ENCODE results near the gene NLRC5. TPM values are rescaled to one million over a fixed set of nuclear protein-coding genes. Genes with fewer than 3 reads are reported as not detected.

NLRC5 gene
- total and polyA plus RNA-seq, 4 donors: 23.9 to 46.4 (median 31.1) TPM

DNA sequence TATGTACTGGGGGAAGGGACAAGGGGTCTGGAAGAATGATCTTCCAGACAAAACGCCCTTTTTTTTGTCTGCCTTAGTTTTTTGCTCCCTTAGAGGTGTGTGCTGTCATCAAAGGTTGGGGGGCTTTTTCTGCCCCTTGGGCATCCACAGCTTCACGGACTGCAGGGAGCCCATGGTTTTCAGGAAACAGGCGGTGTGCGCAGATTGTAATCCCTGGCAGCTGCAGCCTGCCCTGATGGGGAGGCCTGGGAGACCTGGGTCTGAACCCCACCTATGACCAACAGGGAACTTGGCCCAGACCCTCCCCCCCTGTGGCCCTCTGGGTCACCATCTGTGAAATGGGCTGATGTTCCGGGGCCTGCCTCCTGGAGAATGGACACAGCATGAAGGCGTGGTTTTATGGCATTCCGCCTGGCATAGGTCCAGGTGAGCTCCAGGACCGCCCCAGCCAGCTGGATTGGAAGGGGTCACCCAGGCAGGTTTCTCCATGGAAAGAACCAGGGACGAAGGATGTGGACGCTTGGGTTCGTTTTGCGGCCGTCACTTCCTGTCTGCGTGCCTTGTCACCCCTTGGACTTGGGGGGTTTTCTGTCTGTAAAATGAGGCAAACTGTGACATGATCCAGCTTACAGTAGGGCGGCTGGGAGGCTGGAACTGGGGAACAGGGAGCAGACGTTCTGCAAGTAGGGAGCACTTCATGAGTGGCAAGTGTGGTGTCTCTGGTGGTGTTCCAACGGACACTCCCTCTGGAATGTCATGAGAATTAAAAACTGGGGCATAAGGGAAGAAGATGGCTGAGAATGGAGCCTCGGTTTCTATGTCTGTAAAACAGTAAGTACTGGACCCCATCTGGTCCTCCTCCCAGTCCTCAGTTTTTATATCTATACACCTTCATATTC, 104.6 kb downstream of the NLRC5 start:
- TF ChIP-seq, protein P1, sequence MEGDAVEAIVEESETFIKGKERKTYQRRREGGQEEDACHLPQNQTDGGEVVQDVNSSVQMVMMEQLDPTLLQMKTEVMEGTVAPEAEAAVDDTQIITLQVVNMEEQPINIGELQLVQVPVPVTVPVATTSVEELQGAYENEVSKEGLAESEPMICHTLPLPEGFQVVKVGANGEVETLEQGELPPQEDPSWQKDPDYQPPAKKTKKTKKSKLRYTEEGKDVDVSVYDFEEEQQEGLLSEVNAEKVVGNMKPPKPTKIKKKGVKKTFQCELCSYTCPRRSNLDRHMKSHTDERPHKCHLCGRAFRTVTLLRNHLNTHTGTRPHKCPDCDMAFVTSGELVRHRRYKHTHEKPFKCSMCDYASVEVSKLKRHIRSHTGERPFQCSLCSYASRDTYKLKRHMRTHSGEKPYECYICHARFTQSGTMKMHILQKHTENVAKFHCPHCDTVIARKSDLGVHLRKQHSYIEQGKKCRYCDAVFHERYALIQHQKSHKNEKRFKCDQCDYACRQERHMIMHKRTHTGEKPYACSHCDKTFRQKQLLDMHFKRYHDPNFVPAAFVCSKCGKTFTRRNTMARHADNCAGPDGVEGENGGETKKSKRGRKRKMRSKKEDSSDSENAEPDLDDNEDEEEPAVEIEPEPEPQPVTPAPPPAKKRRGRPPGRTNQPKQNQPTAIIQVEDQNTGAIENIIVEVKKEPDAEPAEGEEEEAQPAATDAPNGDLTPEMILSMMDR (IDR thresholded peaks at IDR 0.05; ENCODE audit: control extremely low read depth, extremely low read depth): no peak
- H3K9me3 ChIP-seq (ENCODE audit: control insufficient read depth in 4 of 4, insufficient read depth in 3 of 4, low read length in 3 of 4): no peaks in the 10 kb centered on the region
- H3K4me3 ChIP-seq: peak overlapping the region; percentile 79
- H3K9ac ChIP-seq (ENCODE audit: insufficient read depth in 1 of 2, low read length in 2 of 2): no peak overlapping the region
- 52 to 54% methylated on average over 18 of the region's 18 CpGs for WGBS, 2 donors
- peaks cover 0 to 25% (median 6%) of the 10 kb centered on the region in 5 donors for H3K4me1 ChIP-seq (ENCODE audit: control insufficient read depth in 5 of 5, insufficient read depth in 5 of 5, low read length in 5 of 5)
- H3K27me3 ChIP-seq (ENCODE audit: control insufficient read depth in 3 of 3, insufficient read depth in 3 of 3, low read length in 2 of 3): no peaks in the 10 kb centered on the region
- no peaks in the 10 kb centered on the region for H3K36me3 ChIP-seq (ENCODE audit: control insufficient read depth in 4 of 4, insufficient read depth in 4 of 4, low read length in 4 of 4)
- peak overlapping the region in 1 of 2 donors; percentile 15 for H3K27ac ChIP-seq (ENCODE audit: low read depth in 1 of 2, low read length in 1 of 2)
- DNase-seq: peak; percentile 11 to 57 (median 24)
- ATAC-seq (ENCODE audit: insufficient read depth, low FRiP score): no peak

DNA sequence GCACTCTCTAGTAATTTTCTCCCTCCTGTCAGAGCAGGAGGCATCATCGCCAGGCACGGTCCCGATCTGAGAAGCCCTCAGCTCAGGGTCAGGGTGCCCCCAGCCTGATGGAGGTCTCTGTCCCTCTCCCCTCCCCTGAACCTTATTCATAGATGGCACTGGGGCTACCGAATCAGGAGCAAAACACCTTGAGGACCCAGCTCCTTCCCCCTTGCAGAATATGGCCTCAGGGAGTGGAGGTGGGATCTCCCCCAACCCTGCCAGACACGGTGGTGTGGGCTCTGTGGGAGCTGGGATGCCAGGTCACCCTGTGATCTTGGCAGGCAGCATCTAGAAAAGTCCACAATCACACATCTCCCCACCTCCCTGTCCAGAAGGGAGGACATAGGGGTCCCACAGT, 105.6 kb downstream of the NLRC5 start:
- 75 to 81% methylated on average over 5 of the region's 5 CpGs for WGBS, 2 donors
- H3K4me1 ChIP-seq (ENCODE audit: control insufficient read depth in 5 of 5, insufficient read depth in 5 of 5, low read length in 5 of 5): peaks cover 0 to 25% (median 6%) of the 10 kb centered on the region in 5 donors

DNA sequence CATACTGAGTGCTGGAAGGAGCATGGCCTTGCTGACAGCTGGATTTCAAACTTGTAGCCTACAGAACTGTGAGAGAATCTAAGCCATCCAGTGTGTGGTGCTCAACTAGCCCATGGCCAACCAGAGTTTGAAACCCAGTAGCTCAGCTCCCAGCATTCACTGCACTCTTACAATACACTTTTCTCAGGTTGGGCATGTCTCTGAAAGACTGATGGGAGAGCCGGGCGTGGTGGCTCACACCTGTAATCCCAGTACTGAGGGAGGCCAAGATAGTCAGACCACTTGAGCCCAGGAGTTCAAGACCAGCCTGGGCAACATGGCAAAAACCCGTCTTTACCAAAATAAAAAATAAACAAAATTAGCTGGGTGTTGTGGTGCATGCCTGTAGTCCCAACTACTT, 106.8 kb downstream of the NLRC5 start:
- H3K27ac ChIP-seq (ENCODE audit: low read depth in 1 of 2, low read length in 1 of 2): no peak overlapping the region
- H3K9me3 ChIP-seq (ENCODE audit: control insufficient read depth in 4 of 4, insufficient read depth in 3 of 4, low read length in 3 of 4): no peaks in the 10 kb centered on the region
- DNase-seq (no peak), ATAC-seq (ENCODE audit: insufficient read depth, low FRiP score) (no peak)
- TF ChIP-seq, protein P1 (IDR thresholded peaks at IDR 0.05; ENCODE audit: control extremely low read depth, extremely low read depth): no peak
- no peaks in the 10 kb centered on the region for H3K36me3 ChIP-seq (ENCODE audit: control insufficient read depth in 4 of 4, insufficient read depth in 4 of 4, low read length in 4 of 4)
- H3K4me1 ChIP-seq (ENCODE audit: control insufficient read depth in 5 of 5, insufficient read depth in 5 of 5, low read length in 5 of 5): peaks cover 0 to 25% (median 6%) of the 10 kb centered on the region in 5 donors
- no peaks in the 10 kb centered on the region for H3K27me3 ChIP-seq (ENCODE audit: control insufficient read depth in 3 of 3, insufficient read depth in 3 of 3, low read length in 2 of 3)
- H3K9ac ChIP-seq (ENCODE audit: insufficient read depth in 1 of 2, low read length in 2 of 2): no peak overlapping the region
- WGBS, 2 donors: 94% methylated on average over 3 of the region's 3 CpGs
- H3K4me3 ChIP-seq: no peak overlapping the region

More for the DNA sequence above, 105.6 kb downstream of the NLRC5 start:
- no peak overlapping the region for H3K9ac ChIP-seq (ENCODE audit: insufficient read depth in 1 of 2, low read length in 2 of 2)
- H3K27me3 ChIP-seq (ENCODE audit: control insufficient read depth in 3 of 3, insufficient read depth in 3 of 3, low read length in 2 of 3): no peaks in the 10 kb centered on the region
- no peak overlapping the region for H3K4me3 ChIP-seq
- no peak overlapping the region for H3K27ac ChIP-seq (ENCODE audit: low read depth in 1 of 2, low read length in 1 of 2)
- TF ChIP-seq, protein P1 (IDR thresholded peaks at IDR 0.05; ENCODE audit: control extremely low read depth, extremely low read depth): no peak
- DNase-seq (no peak), ATAC-seq (ENCODE audit: insufficient read depth, low FRiP score) (no peak)
- H3K36me3 ChIP-seq (ENCODE audit: control insufficient read depth in 4 of 4, insufficient read depth in 4 of 4, low read length in 4 of 4): no peaks in the 10 kb centered on the region
- H3K9me3 ChIP-seq (ENCODE audit: control insufficient read depth in 4 of 4, insufficient read depth in 3 of 4, low read length in 3 of 4): no peaks in the 10 kb centered on the region

Data from lung (tissue), 12 donors.